ENCODE measurements around the gene COMMD6.
A peak's percentile ranks its signal among the peaks of the same experiment; 100 is the strongest.

Gene COMMD6

DNA sequence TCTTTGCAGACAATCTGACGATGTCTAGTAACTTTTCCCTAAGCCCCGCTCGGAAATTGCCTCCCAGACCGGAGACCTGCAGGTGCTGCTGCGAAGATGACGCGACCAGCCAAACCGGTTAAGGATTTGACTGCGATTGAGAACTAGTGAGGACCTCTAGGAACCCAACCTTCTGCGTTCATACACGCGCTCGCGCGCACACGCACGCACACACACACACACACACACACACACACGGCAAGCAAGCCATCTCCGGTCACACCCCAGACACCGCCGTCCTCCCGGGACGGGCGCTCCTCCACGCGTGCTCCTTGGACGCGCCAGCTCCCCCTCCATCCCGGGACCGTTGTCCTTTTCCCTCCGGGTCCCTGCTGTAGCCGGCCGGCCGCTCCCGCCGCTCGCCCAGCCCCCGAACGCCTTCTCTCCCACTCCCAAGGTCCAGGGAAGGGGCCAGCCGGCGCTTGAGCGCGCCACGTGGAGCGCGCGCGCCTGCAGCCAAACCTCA, 56.9 kb downstream of the COMMD6 start:
- peak overlapping the region; percentile 36 for H3K9ac ChIP-seq (ENCODE audit: low read depth, low read length)
- peak overlapping the region; percentile 91 for H3K4me3 ChIP-seq (ENCODE audit: low read length)
- H3K9me3 ChIP-seq (replicated peaks; ENCODE audit: low read length): no peaks in the 10 kb centered on the region
- H3K4me1 ChIP-seq (ENCODE audit: control insufficient read depth, insufficient read depth, low read length): peaks cover 23% of the 10 kb centered on the region
- H3K4me2 ChIP-seq (ENCODE audit: low read length): peak overlapping the region; percentile 99
- H3K27me3 ChIP-seq (ENCODE audit: control insufficient read depth, insufficient read depth, low read length): no peaks in the 10 kb centered on the region
- H3K36me3 ChIP-seq (ENCODE audit: insufficient read depth, low read length): no peaks in the 10 kb centered on the region

DNA sequence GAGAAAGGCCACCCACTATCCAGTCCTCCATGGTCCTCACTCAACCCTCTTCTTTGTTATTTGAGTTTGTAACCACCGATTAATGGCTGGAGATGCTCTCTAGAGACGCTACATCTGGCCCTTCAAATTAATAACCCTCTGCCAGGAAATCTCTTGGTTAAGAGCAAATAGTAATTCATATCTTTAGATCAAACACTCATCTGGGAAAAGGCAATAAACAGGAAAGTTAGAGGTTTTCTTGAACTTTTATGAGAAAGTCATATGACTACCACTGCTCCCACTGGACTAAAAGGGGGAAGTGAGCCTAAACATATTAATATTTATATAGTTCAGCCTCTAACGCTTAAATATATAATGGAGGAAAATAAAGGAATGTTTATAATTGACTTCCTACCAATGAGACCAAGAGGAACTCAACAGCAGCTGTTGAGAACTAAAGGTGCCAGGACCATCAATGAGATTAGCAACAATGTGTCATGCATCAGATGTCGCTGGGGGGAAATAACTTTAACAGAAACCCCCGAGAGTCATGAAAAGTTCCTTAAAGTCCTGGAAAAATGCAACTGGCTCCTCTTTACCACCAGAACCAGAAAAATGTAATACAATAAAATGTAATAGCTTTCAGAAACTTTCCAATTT, 58.4 kb downstream of the COMMD6 start:
- peaks cover 14% of the 10 kb centered on the region for H3K4me1 ChIP-seq (ENCODE audit: control insufficient read depth, insufficient read depth, low read length)
- H3K4me2 ChIP-seq (ENCODE audit: low read length): peak overlapping the region; percentile 99
- no peaks in the 10 kb centered on the region for H3K36me3 ChIP-seq (ENCODE audit: insufficient read depth, low read length)
- H3K27me3 ChIP-seq (ENCODE audit: control insufficient read depth, insufficient read depth, low read length): no peaks in the 10 kb centered on the region
- no peak overlapping the region for H3K9ac ChIP-seq (ENCODE audit: low read depth, low read length)
- H3K9me3 ChIP-seq (replicated peaks; ENCODE audit: low read length): no peaks in the 10 kb centered on the region
- peak overlapping the region; percentile 2 for H3K4me3 ChIP-seq (ENCODE audit: low read length)

DNA sequence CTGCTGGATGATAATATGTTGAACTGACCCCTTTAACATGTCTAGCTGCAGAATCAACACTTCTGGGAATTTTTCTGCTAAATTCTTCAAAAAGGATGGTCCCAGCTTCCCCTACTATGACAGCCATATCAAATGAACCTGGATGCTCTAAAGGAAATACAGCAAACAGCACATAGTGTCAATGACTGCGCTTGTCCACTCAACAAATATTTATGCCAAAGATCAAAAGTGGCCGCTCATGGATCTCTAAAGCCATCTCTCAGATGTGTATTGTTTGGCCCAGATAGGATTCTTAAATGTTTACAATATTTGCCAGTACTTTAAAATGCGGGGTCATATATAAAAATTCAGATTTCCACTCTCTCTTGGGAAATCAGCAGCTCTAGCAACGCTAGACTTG, 59.0 kb downstream of the COMMD6 start:
- Histone ChIP-seq H3K4me3 (ENCODE audit: low read length) (no peak overlapping the region), H3K9ac (ENCODE audit: low read depth, low read length) (no peak overlapping the region), H3K27me3 (ENCODE audit: control insufficient read depth, insufficient read depth, low read length) (no peaks in the 10 kb centered on the region), H3K9me3 (replicated peaks; ENCODE audit: low read length) (no peaks in the 10 kb centered on the region), H3K36me3 (ENCODE audit: insufficient read depth, low read length) (no peaks in the 10 kb centered on the region), H3K4me2 (ENCODE audit: low read length) (no peak overlapping the region), H3K4me1 (ENCODE audit: control insufficient read depth, insufficient read depth, low read length) (peaks cover 14% of the 10 kb centered on the region)
